AG09319 (cell line): ENCODE results near the gene TBC1D22A.

Experiments
- DNase-seq: peaks from one replicate; pipeline ENCODE4 v3.0.0-alpha.2; 2010; ENCODE audit warnings: low read depth; ENCODE audit errors: extremely low read depth
- CTCF ChIP-seq: IDR thresholded peaks from 2 replicates; pipeline ENCODE4 v1.5.1; 2011; ENCODE audit warnings: low read depth, mild to moderate bottlenecking, inconsistent platforms, low read length, moderate library complexity

The TBC1D22A gene

DNA sequence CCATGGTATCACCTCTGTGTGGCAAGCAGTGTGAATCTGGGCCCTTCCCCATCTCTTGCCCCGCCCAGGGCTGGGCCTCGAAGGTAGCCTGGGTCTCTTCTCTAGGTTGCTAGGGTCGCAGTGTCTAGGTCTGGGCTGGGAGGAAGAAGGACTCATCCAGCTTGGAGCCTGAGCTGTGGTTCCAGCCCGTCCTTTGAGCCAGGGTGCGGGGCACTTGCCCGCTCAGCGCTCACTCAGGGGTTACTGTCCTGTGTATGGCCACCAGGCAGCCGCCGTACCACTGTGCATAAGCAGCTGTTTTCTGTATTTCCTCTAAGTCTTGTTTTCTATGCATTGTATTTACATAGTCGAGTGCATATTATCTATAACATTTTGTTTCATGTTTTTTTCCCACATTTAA lies 160.9 kb downstream of the TBC1D22A start:
- DNase-seq, result no peak

GRCh38 chr22:46925818-46926217 lies 163.4 kb downstream of the TBC1D22A start:
- no peak for TF ChIP-seq CTCF
- no peak for DNase-seq

More for the DNA sequence above, 160.9 kb downstream of the TBC1D22A start:
- no peak for TF ChIP-seq CTCF

- DNase-seq, result no peak
- no peak for TF ChIP-seq CTCF
Observed at GRCh38 chr22:46929046-46929709, 166.7 kb downstream of the TBC1D22A start.

- no peak for DNase-seq
- no peak for TF ChIP-seq CTCF
Observed at GRCh38 chr22:46929710-46930204, 167.3 kb downstream of the TBC1D22A start.

GRCh38 chr22:46931414-46931813 lies 169.0 kb downstream of the TBC1D22A start:
- DNase-seq, result no peak
- TF ChIP-seq CTCF, result no peak

DNA sequence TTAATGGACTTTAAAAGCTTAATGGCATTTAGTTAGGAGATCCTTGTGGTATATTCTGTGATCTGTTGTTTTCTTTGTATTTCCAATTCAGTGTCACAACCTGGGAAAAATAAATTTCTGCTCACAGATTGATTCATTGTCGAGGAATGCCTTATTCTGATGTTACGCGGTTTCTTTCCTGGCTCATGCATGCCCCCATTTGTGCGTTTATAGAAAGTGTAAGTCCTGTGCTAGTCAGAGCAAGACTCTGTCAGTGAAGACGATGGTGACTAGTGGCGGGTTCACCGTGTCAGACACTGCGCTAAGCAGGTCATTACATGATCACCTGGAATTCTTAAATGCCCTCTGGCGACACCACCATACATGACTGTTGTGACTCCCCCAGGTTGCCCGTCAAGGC lies 169.4 kb downstream of the TBC1D22A start:
- DNase-seq, result no peak
- no peak for TF ChIP-seq CTCF

- no peak for DNase-seq
- TF ChIP-seq CTCF, result no peak
Observed at GRCh38 chr22:46933040-46933930, 170.8 kb downstream of the TBC1D22A start.
